Activated CD4-positive, CD25-positive, alpha-beta regulatory T cell treated with anti-CD3 and anti-CD28 coated beads, Interleukin-2, amount 50 U/mL, for 72 hours (primary cell): ENCODE data around the gene CFAP221.

ENCODE experiments used
- DNase-seq: peaks from one replicate; pipeline ENCODE4 v3.0.0; 2021

CFAP221 gene

DNA sequence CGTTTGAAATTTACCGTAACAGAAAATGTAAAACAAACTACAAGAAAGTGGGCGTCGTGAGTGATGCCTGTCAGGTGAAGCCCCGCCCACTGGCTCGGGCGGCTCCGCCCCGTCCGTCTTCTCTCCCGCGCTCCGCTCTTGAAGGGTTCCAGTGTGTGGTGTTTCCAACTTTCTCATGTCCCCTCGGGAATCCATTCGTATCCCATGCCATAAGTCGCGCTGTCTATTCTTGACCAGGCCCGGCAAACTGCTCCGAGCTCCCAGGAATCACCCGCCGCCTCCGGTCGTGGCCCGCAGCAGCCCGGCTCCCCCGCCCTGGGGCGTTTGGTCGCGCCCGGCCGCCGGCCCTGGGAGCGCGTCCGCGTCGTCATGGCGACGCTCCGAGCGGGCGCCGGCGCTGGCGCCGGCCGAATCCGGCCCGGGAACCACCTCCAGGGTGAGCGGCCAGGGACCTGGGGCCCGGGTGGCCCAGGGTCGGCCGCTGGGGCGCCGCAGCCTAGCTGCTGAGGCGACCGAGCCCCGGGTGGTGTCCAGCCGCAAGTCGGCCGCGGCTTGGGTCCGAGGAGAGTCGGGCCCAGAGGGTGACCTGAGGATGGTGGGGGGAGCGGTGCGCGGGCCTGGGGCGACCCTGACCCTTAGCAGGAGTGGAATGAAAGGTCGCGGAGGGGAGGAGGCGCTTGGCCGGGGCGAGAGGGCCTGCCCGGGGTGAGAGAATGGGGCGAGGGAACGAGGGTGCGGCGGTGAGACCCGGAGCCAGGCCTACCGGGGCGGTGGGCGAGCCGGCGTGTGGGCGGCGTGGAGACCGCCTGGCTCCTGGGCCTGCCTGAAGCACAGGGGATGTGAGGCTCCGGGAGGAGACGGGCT lies at the start of gene CFAP221:
TSS of gene CFAP221 (plus strand) at position 375 of the 864 bp plus-strand sequence. CDS start 1,683 bp downstream, outside the sequence.
- peak; percentile 56 for DNase-seq

DNA sequence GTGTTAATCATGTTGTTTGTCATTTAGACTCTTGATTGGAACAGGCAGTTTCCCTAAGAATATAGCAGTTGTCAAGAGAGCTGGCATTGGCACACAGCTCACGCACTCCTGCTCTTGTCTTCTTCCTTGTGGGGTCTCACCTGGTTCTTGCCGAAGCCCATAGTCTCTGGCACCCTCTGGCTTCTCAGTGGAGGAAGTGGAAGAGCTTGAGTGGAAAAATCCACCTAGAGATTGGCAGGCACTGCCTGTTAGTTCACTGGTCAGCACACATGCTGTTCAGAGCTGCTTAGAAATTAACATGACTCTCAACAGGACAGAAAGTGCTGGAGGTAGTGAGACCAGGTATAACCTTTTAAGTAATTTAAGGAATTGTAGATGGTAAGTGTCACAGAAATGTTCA lies 48.3 kb upstream of the CFAP221 start:
- DNase-seq, result no peak

DNA sequence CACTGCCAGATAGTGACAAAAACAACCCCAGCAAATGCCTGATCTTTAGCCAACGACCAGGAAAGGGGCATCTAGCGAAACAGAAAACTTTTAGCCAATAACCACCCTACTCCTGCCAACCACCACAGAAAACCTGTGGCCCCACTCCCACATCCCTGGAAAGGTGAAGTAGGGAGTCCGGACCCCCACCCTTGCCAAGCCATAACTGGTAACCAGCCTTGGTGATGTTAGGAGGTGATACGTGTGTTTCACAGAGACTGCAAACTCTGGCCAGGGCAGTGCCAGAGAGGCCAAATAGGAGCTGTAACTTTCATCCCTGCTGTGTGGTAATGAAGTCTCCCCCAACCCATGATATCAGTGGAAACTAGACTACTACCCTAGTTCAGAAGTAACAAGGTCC lies 47.6 kb upstream of the CFAP221 start:
- no peak for DNase-seq

DNA sequence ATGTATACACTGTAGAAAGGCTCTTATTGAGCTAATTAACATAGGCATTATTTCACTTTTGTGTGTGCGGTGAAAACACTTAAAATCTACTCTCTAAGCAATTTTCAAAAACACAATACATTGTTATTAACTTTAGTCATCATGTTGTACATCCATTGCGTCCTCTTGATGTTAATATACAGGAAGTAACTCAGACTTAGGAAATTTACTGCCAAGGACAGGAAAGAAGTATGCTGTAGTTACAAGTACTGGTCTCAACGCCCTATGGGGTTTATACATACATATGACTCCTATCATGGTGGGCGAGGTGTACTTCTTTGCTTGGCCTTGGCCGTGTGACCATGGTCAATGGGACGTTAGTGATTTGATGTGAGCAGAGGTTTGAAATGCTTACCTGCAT lies 35.5 kb upstream of the CFAP221 start:
- no peak for DNase-seq

DNA sequence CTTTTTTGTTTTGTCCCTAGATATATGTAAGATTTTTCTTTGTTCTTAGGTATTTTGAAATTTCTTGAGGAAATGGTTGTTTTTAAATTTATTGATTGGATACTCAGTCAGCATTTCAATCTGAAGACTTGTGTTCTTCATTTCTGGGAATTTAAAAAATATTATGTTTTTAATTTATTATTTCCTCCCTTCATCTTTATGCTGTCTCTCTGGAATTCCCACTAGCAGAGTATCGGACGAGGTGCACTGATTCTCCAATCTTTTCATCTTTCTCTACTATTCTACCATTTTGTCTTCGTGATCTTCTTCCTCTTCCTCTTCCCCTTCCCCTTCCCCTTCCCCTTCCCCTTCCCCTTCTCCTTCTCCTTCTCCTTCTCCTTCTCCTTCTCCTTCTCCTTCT lies 32.3 kb upstream of the CFAP221 start:
- no peak for DNase-seq

DNA sequence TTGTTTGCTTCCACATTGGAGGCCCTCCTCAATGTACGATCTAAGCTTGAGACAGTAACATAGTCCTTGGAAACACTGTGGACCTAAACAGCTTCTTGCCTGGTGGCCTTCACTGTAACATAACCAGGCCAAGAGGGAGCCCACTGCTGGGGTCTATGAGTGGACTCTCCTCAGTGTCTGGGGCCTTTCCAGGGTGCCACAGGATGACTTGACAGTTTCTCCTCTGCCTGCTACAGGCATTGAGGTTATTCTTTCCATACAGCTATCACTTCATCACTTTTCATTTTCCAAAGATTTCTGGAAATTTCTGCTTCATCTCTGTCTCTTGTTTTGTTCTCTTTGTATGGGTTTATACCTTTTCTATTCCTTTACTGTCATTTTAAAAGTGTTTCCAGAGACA lies 31.3 kb upstream of the CFAP221 start:
- DNase-seq, result no peak

DNA sequence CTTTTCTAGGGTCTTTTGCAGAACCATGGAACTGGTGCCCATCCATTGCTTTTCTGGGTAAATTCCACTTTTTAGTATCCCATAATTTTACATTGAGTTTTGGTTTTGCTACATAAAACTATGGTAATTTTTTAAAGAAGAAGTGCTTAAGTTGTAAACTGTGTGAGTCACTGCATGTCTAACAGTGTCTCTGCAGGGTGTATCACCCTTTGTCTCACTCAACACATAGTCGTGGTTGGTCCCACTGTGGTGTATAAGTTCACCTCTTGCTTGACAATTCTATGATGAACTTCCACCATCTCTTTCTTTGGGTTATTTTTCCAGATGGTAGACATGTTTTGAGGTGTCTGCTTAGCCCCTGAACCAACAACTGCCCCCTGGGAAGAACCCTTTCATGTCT lies 30.4 kb upstream of the CFAP221 start:
- no peak for DNase-seq

DNA sequence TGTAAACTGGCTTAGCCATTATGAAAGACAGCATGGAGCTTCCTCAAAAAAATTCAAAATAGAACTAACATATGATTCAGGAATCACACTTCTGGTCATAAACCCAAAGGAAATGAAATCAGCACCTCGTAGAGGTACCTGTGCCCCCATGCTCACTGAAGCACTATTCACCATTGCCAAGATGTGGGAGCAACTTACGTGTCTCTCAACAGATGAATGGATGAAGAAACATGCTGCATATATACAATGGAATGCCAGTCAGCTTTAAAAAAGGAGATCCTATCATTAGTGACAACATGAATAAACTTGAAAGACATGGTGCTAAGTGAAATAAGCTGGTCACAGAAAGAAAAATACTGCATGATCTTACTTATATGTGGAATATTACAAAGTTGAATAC lies 28.1 kb upstream of the CFAP221 start:
- DNase-seq, result no peak

DNA sequence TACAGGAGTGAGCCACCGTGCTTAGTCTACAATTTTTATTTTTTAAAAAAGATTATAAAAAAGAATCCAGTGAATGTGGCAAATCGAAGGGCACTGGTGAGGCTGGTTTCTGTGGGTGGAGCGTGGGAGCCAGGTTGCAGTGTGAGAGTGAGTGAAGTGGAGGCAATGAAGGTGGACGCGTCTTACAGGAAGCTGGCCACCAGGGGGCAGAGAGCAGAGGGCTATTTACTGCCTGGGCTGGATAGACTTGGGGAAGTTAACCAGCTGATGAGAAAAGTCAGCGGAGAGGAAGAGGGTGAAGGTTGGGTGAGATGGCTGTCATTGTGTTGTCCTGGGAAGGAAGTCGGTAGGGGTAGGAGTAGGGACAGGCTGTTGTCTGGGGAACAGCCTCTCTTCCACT lies 26.8 kb upstream of the CFAP221 start:
- no peak for DNase-seq

DNA sequence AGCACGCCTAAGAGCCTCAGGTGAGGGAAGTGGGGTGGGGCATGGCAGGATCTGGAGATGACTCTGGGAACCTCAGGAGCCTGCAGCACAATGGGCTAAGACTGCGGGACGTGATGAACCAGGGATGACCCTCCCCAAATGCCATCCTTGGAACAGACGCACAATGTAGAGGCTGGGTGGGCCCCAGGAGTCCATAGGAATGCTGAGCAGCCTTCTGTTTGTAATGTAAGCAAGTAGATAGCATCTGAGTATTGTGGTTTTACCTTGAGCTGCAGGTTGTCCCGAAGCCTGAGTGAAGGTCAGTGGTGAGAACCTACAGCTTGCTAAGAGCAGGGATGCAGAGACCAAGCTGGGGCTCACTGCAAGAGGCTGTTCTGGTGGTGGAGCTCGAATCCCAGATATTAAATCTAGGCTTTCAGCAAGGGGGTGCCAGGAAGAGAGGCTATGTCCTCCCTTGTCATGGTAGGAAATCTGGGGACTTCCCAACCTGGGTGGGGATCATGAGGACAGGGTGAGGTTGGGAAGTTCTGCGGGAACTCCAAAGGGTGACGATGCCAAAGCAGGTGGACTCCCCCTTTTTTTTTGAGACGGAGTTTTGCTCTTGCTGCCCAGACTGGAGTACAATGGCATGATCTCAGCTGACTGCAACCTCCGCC lies 25.7 kb upstream of the CFAP221 start:
- DNase-seq, result no peak

DNA sequence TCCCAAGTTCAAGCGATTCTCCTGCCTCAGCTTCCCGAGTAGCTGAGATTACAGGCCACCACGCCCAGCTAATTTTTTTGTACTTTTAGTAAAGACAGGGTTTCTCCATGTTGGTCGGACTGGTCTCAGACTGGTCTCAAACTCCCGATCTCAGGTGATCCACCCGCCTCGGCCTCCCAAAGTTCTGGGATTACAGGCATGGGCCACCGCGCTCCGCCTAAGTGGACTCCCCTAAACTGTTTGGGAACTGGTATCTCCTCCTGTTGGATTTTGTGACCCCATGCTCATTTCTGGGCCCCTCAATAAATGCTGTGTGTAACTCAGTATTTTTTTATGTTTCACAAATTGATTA lies 25.2 kb upstream of the CFAP221 start:
- DNase-seq, result no peak

DNA sequence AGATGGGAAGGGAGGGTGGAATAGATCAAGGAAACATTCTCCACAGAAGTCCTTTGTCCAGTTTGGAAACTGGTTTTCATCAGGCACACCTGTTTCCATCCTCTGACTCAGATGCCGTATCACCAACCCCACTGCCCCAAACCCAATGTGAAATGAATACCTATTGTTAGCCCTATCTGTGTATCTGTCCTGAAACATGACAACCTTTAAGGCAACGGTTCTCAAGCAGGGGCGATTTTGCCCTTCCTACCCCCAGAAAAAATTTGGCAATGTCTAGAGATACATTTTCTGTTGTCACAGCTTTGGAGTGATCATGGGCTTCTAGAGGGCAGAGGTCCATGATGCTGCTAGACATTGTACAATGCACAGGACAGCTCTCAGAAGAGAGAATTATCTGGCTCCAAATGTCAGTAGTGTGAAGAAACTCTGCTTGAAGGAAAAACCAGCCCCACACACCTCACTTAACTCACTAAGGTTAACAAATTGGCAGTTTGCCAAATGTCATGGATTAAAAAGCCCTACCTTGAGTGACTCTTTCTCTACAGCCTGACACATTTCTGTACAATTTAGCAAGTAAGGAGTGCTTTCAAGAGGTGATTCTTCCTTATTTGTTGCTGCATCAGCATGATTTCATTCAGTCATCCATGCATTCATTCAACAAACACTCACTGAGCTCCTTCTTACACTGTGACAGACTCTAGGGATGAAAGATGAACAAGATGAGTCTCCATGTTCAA lies 23.4 kb upstream of the CFAP221 start:
- DNase-seq, result no peak

DNA sequence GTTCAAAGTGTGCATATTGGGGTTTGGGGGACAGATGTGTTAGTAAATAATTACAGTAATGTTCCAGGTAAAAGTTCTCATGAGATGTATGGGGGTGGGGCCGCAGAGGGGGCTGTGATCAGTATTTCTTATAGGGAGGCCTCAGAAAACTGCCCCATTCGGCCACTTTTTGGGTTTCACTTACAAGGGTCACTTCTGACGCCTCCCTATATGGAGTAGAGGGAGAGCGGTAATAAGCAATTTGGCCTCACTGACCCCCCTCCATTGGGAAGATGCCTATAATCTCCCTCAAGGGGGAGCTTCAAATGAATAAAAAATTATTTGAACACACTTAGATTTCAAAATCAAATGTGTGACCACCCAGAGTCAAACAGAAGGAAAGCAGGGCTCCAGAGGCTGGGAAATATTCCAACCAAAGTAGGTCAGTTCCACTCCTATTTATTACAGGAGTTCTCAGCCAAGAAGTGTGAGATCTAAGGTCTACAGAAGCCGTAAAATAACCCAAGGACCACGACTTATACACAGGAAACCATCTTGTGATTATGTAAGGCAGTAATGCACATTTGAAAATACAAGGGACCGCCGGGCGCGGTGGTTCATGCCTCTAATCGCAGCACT lies 22.7 kb upstream of the CFAP221 start:
- no peak for DNase-seq

DNA sequence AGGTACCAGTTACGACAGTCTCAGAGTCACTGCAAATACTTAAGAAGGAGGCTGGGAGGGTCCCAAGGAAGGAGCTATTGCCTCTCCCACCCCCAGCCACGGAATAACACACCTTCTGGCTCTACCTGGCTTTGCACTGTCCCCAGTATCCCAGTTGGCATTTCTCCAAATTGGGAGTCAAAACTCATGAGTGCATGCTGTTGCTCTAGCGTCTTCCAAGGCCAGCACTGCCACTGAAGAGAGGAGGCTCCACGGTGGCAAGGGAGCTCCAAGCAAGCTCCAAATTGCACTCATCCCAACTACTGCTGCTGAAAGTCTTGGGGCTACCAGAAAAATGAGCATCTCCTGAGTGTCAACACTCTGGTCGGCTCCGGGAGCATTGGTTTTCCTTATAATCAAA lies 21.6 kb upstream of the CFAP221 start:
- DNase-seq, result no peak

DNA sequence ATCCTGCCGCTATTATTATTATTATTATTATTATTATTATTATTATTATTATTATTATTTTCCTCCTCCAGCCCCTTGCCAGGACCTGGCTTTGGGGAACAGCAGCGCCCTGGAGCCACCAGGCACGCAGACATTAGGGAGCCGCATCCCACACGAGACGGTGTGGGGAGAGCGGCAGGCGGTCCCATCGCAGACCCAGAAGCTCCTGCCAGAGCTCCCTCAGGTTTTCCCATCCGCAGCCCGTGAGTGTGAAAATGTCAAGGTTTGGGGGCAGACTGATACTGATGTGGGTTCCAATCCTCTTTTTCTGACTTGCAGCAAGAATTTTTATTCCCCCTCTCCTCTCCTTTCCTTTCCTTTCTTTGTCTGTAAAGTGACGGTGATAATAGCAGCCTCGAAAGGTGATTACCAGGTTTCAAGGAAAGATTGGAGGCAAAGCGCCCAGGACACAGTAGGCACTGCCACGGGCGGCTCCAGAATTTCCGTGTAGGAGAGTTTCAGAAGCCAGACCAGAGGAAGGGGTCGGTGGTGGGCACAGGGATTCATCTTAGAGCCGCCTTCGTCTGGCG lies 20.8 kb upstream of the CFAP221 start:
- no peak for DNase-seq

DNA sequence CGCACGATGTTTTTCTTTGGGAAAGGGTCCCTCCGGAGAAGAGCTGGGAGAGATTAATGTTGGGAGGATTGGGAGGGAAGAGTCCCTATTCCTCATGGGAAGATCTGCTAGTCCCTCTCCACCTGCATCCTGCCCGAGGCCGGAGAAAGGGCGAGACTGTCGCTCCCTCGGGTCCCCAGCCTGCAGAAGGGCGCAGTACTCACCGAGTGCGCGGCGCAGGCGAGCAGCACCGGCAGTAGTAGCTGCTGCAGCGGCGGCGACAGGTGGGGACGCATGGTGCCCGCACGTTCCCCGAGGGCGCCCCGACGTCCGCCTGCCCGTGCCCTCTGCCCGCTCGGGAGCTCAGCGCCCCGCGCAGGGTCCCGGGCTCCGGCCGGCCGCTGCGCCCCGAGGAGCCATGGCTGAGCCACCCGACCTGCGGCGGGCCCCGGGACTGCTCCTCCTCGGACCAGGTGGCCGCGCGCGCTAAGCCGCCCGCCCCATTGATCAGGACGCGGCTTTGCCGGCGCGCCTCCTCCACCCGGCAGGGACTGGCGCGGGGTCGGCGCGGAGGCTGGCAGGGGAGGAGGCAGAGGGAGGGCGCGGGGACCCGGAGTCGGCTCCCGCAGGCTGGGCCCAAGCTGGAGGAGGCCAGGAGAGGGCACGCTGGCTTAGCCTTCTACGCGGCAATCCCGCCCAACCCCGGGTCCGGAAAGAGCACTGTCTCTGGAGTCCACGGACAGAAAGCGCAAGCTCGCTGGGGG lies 20.1 kb upstream of the CFAP221 start, which contains the start of gene SCTR:
TSS of gene SCTR (minus strand) at position 532 of the 743 bp plus-strand sequence. CDS start at position 275, 257 bp downstream.
- no peak for DNase-seq

DNA sequence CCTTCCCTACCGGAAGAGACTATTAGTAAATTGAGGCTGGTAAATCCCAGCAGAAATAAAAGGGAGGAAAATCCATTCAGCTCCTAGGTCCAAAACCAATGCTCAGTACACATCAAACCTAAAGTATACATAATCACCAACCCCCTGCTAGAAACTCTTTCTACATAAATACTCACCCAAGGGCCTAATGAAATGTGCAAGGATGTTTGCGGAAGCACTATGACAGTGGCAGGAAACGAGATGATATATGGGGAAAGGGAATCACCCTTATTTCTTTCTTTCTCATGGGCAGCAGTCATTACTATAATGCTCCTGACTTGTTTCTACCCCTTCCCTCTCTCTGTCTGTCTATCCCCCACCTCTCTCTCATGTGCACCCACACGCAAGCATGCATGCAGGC lies 18.6 kb upstream of the CFAP221 start:
- DNase-seq, result no peak

DNA sequence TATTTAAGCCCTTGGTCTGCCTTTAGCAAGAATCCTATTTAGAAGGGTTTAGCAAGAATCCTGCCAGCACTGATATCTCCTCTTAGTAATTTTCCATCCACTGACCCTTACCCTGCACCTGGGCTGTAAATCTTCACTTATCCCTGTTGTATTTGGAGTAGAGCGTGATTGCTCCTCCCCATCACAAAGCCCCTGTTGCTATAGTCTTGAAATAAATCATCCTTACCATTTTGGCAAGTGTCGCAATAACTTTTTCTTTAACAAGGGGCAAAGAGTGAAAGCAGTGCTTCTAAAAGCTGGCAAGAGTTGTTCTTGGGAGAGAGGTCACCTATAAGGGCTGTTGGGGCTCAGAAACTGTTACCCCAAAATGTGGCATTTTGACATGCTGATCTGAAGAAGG lies 16.2 kb upstream of the CFAP221 start:
- no peak for DNase-seq

DNA sequence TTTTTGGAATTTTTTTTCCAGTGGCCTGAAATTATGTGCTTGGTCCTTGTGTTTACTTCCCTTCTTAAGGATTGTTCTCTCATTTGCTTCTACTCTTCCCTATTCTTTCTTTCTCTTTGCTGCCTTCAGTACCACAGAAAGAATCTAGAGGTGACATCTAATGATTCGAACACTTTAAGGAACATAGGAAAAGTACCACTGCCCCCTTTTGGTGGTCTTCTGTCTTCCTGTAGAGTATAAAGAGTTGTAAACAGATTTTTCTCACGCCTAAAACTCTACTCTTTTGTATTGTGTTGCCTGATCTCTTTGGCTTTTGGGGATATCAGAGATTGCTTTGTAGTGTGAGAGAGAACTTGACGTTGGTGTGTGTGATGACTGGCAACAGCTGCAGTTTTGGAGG lies 13.0 kb upstream of the CFAP221 start:
- DNase-seq, result no peak

DNA sequence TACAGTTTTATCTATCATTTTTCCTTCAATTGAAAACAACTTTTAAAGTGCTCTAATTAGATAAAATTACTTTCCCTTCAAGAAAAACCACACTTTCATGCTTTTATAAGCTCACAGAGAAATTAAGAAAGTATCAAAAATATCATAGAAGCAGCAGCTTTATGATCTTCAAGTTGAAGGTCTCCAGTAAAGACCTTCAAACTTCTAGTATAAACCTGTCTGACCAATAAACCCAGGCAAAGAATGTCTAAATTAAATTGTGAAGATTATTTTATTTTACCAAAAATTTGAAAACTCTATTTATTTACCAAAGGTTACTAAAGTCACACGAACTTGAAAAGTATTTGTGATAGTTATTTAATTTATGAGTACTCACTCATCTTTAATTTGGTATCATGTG lies 10.7 kb upstream of the CFAP221 start:
- no peak for DNase-seq

DNA sequence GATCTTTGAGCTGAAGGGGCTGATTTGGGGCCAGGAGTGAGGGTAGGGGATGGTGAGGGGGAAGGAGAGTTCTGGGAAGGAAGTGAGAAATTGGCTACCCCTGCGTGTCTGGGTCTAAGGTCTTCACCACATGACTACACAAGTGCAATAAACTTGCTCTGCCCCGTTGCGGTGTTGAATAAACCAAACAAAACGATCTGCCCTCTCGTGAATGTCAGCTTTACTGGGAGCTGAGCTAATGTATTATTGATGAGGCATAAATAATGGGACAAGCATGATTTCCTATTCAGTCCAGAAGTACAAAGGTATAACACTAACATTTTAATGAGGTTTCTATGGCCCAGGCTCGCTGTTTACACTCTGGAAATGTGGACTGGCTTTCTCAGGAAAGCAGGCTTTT lies 8.0 kb upstream of the CFAP221 start:
- DNase-seq, result no peak

DNA sequence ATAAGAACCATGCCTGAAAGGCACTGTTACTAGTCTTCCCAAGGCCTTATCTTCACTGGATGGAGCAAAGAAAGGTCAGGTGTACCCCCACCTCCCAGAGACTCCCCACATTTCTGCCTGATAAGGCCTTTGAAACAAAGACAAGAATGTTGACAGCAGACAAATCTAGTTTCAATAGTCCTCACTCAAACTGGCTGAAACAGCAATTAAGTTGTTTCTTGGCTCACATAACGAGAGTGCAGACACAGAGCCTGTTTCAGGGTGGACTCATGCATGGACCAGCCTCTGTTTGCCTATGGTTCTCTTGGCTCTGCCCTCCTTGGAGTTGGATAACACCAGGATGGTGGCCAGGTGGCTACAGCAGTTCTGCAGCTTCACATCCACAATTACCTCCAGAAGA lies 7.5 kb upstream of the CFAP221 start:
- DNase-seq, result no peak
